ENCODE measurements around the gene TNS1.

The TNS1 gene

GRCh38 chr2:217751192-217751591 lies 251.6 kb downstream of the TNS1 start:
- H3K36me3 ChIP-seq (ENCODE audit: low read depth) = no peaks in the 10 kb centered on the region
- no peaks in the 10 kb centered on the region for H3K9me3 ChIP-seq (ENCODE audit: severe bottlenecking)
- DNase-seq (ENCODE audit: low spot score) (no peak), ATAC-seq (ENCODE audit: low read depth) (no peak)
- no peak overlapping the region for H3K4me3 ChIP-seq (ENCODE audit: severe bottlenecking)
- no peaks in the 10 kb centered on the region for H3K4me1 ChIP-seq (ENCODE audit: insufficient read depth, poor library complexity, severe bottlenecking)
- no peak overlapping the region for H3K27ac ChIP-seq (ENCODE audit: poor library complexity, severe bottlenecking)
- no peaks in the 10 kb centered on the region for H3K27me3 ChIP-seq (ENCODE audit: insufficient read depth, poor library complexity, severe bottlenecking)
- TF ChIP-seq CTCF (IDR thresholded peaks at IDR 0.05; ENCODE audit: poor library complexity, severe bottlenecking) = no peak

All from RWPE2 (cell line).